Hepatic stellate cell (primary cell): ENCODE results near the gene ARSG.
A peak's percentile ranks its signal among the peaks of the same experiment; 100 is the strongest.
"Not testable (repeated sequence)": the region's sequence is repeated elsewhere in the genome, so short reads cannot be mapped to it uniquely, and the experiment has no call there.

Source experiments
- DNase-seq: peaks from one replicate; pipeline ENCODE4 v3.0.0; 2011; ENCODE audit warnings: low spot score

ARSG gene

DNA sequence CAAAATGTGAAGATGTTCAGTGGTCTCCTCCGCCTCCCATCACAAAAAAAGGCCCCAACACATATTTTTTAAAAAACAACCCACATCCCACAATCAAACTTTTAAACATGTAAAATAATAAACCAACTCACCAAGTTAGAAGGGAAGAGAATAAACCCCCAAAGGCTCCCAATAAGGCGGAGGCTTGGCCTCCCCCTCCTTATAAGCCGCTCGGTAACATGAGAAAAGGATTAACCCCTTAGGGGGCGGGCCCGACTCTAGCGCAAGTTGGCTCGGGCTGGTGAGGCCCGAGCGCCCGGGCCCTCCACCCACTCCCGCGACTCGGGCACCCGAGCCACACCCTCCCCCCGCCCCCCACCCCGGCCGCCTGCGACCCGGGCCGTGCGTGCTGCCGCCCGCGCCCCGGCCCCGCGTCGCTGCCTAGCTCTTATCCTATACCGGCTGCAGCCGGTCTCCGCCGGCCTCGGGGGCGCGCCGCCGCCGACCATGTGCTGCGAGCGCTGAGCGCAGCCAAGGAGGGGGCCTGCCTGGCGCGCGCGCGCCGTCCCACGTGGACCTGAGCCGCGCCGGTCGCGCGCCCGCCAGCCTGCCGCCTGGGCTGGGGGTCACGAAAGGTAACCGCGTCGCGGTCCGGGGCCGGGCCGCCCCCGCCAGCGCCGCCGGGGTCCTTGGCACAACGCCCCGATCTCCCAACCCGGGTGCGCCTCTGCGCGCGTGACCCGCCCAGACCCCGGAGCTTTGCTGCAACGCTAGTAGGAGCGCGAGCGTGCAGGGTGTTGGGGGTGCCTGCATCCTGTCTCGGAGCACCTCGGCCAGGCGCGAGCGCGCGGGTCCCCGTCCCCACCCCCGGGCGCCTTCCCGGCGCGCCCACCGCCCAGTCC is at the start of gene ARSG, which contains the start of gene SLC16A6:
Gene ARSG, plus strand, starts transcription at position 541 of the 881 bp plus-strand sequence. CDS start 15,999 bp downstream, outside the sequence.
Gene SLC16A6, minus strand, starts transcription at position 173 of the 881 bp plus-strand sequence. CDS start 12,807 bp downstream, outside the sequence.
- DNase-seq = peak; percentile 34

DNA sequence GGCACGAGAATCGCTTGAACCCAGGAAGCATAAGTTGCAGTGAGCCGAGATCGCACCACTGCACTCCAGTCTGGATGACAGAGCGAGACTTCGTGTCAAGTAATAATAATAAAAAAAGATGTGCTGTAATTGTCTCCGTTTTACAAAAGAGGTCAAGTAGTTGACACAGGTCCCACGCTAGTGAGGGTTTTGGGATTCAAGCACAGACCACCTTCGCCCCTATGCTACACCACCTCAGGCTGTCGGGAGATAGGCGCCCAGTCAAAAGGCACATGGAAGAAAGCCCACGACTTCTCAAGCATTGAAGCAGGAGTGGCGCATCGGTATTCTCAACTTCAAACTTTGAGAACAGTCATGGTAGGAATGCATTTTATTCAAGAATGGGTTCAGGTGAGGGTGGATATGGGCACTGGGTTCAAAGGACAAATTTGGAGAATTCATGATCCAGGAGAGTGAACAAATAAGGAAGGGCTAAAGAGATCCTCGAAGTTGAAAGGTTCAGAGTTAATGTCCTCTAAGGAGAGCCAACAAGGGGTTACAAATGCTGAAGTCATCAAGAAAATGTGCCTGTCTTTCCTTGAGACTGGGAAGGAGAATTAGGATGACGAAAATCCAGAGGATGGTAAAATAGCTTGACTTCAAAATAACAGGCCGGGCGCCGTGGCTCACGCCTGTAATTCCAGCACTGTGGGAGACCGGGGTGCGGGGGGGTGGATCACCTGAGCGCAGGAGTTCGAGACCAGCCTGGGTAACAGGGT is 44.8 kb upstream of the ARSG start:
- no peak for DNase-seq

DNA sequence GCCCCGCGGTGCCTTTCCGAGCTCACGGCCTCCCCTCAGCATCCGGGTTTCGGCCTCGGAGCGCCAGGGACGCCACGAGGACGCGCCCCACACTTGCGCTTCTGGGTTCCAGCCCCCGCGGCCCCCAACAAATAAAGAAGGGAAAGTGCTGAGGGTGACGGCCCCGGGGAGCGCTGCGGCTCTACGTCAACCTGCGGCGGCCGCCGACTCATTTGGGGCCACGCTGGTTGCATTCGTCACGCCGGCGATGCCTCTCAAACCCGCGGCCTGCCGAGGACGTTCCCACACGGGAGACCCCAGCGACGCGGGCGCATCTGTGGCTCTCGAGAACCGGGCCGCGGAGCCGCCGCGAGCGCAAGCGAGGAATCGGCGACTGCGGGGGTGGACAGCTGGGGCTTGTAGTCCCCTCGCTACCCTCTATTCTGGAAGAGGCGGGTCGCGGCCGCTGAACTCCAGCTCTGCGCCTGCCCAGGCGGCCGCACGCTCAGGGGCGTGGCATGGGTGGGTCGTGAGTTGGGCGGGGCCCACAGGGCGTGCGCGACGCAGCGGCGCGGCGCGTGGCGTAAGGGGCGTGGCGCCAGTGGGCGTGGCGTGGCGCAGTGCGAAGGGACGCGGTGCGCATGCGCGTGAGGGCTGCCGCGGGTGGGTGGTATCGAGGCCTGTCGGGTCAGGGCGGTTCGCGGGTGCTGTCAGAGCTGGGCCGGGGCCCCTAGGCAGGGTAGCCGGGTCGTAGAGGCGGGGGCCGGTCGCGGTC is 43.7 kb upstream of the ARSG start, which contains the start of gene AMZ2:
Gene AMZ2, plus strand, starts transcription at position 599 of the 754 bp plus-strand sequence. CDS start 2,145 bp downstream, outside the sequence.
- peak; percentile 89 for DNase-seq

DNA sequence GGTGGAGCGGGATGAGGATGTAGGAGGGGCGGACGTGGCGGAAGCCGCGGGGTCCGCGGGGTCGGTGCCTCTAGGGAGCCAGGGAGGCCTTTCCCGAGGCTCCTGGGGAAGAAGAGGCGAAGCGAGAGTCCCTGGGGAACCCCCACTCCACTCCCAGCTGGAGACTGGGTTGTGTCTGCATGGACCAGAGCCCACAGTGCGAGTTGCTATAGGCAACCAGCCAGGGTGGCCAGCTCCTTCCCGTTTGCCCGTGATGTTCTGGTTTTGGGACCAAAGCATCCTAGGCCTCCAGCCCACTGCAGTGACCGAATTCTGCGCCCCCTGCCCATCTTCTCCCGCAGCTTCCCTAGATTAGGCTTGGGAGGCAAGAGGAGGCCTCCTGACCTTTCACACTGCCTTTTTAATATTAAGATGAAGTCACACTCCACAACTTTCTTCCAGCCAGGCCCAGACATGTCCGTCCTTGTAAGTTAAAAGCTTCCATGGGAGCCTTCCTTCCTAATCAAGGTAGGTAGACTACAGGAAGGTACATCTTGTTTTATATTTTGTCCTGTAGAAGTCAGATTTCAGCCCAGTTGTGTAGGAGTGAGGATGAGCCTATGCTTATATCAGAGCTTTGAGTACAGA is 43.0 kb upstream of the ARSG start:
- peak; percentile 59 for DNase-seq

DNA sequence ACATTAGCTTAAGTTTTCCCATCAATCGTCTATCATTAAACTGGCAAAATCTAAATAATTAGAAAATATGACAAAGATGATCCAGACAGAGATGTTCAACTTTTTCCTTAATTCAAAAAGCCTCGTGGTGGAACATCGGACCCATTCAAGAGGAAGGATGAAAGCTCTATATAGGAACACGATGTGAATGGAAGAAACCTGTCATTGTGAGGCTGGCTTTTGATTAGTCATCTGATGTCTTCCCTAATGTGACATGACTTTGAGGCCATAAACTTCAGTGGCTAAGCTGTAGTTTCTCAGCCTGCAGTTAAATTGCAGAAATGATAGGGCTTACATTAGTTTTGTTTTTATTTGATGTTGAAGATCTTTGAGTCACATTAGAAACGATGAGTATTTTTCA is 42.4 kb upstream of the ARSG start:
- DNase-seq = no peak

DNA sequence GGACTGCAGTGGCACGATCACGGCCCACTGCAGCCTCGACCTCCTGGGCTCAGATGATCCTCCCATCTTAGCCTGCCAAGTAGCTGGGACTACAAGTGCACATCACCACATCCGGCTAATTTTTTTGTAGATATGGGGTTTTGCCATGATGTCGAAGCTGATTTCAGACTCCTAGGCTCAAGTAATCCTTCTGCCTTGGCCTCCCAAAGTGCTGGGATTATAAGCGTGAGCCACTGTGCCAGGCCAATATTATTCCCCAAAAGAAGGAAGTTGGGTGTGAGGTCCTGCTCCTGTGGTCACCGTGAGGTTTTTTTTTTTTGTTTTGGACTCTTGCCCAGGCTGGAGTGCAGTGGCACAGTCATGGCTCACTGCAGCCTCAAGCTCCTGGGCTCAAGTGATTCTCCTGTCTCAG is 41.9 kb upstream of the ARSG start:
- no peak for DNase-seq

DNA sequence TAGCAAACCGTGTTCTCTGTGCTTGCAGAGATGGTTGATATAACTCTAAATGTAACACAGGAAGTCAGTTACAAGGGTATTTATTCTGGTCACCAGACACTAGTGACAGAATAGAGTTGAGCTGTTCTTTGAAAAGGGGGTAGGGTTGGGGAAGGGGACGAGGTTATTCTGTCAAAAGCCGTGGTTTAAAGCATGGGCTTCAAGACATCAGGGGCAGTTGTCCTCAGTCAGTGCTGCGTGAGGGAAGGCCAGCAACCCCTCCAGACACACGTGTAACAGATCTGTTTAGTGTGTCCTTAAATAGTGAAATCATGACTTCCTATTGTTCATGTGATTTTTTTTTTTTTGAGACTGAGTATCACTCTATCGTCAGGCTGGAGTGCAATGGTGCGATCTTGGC is 37.9 kb upstream of the ARSG start:
- not testable (repeated sequence) for DNase-seq

DNA sequence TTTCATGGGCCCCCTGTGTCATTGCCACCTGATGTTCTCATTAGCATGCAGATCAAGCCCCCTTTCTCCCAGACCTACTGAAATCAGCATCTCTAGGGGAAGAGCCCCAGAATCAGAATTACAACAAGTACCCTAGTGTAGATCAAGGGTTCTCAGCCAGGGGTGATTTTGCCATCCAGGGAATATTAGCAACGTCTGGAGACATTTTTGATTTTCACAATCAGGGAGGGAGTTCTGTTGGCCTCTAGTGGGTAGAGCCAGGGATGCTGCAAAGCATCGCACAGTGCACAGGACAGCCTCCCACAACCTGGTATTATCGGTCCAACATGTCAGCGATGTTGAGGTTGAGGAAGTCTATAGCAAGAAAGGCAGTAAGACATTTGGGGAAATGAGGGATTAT is 36.1 kb upstream of the ARSG start:
- no peak for DNase-seq

DNA sequence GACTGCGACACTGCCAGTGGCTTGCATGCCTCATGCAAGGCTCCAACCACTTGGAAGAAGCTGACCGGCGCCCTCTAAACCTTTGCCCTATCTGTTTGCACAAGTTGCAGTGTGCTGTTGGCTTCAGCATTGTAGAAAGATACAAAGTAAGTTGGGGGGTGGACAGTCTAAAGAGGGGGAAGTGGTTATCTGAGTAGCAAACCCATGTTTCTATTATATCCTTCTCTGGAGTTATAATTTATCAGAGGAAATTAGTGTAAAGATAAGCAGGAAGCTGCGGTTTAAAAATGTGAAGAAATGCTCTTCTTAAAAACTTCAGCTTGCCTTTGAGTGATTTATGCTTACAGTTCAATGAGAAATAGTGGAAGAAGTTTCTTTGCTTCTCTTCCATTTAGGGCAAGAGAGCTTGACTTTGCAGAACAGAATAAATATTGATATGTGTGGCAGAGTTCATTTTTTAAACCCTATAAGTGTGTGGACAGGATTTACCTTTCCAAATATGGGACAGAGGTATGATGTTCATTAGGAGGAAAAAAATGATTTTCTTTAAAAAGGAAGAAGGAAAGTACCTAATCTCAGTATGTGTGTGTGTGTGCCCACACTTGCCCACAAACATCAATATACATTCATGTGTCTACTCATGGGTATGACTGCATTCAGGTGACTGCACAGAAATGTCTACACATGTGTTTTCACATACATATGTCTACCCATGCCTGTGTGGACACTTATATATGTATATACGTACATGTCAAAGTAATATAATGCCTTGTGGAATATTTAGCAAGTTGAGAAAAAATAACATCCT is 35.4 kb upstream of the ARSG start:
- DNase-seq = no peak

DNA sequence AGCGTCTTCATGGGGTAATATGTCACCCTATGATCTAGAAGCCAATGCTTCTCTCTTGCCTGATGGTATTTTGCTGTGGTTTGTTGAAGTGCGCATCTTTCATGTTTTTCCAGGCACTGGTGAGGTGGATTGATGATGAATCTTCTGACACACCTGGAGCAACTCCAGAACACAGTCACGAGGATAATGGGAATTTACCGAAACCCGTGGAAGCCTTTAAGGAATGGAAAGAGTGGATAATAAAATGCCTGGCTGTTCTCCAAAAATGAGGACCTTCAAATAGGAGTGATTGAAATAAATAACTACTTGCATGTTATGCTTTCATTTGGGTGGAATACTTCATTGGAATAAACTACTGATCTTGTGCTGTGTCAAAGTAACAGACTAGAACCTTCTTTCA is 34.6 kb upstream of the ARSG start:
- not testable (repeated sequence) for DNase-seq

DNA sequence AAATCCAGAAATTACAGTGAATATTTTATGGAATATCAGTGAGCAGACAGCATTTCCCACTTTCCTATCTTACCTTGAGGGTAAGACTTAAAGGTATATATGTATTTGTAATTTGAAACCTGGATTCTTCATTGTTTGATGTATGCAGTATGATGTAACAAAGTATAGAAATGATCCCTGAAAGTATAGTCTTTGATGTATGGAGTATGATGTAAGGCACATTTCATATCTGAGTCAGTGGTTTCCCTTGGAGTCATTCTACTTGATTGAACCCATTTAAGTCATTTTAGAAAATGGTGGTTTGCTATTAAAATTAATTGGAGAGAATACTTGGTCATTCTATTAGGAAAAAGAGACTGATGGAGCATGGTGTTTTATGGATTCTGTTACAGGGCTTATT is 33.4 kb upstream of the ARSG start:
- no peak for DNase-seq

DNA sequence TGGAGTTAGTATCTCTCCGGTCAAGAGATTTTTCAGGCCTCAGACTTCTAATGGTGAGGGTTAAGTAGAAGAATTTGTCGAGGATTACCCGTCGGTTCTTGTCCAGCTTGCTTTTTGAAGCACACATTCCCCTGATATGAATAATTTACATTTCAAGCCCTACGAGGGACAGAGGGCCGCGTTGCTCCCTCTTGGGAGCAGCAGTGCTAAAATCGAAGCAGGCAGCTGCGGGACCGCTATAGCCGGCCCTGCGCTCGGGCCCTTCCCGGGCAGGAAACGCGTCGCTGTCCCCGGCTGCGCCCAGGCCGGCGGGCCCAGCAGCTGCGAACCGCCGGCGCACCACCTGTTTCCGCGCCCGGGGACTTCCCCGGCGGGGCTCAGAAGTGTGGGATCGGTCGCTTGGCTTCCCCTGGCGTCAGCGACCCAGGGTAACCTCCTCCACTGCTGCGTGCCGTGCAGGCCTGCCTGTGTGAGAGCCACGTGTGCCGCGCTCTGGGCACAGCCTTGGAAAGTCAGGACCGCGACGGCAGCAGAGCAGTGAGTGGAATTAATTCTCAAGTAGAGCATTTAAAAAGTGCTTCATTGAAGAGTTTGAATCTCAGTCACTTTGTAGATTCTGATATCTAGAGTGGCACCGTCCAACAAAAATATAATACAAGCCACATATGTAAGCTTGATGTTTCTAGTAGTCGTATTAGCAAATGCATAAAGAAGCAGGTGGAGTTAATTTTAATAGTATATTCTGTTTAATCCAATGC is 32.2 kb upstream of the ARSG start:
- peak; percentile 31 for DNase-seq

DNA sequence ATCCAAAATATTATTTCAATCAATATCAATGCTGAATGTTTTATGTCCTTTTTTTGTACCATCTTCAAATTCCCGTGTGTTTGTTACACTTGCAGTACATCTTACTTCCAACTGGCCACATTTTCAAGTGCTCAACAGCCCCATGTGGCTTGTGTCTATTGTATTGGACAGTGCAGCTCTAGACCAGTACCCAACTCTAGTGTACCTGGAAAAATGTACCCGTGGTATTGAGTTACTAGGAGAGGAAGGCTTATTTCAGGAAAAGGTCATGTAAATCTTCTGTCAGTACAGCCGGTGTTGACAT is 31.7 kb upstream of the ARSG start:
- not testable (repeated sequence) for DNase-seq

DNA sequence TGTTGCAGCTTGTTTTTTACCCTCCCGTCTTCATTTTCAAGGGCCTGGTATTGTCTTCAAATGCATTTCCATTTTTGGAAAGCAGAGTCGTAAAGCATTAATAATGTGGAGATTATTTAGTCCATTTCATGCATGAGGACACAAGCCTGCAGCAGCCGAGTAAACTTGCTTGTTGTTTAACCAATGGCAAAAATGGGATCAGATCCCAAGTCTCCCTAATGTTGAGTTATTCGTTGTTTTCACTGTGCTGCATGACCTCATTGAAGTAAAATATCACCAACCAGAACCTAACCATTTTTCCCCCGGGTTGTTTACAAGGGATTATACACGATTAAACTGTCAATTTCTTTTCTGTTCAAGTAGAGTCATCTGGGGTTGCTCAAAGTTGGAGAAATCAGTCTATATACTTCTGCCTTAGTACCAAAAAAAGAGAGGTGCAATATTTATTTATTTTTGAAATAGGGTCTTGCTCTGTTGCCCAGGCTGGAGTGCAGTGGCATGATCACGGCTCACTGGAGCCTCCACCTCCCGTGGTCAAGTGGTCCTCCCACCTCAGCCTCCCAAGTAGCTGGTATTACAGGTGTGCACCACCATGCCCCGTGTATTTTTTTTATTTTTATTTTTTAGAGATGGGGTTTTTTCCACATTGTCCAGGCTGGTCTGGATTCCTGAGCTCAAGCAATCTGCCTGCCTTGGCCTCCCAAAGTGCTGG is 31.1 kb upstream of the ARSG start:
- no peak for DNase-seq

DNA sequence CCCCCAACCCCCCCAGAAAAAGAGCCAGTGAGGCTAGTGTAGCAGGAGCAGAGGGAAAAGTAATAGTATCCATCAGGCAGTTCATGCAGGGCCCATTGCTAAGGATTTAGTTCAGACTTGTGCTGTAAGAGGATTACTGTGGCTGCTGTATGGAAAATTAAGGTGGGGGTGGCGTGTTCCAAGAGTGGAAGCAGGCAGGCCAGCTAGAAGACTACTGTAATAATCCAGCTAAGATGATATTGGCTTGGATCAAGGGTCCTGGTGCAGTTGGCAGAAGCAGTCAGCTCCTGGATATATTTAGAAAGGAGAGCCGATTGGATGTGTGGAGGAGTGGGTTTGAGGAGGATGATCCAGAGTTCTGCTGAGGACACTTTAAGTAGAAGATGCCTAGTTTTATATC is 28.8 kb upstream of the ARSG start:
- DNase-seq = not testable (repeated sequence)

DNA sequence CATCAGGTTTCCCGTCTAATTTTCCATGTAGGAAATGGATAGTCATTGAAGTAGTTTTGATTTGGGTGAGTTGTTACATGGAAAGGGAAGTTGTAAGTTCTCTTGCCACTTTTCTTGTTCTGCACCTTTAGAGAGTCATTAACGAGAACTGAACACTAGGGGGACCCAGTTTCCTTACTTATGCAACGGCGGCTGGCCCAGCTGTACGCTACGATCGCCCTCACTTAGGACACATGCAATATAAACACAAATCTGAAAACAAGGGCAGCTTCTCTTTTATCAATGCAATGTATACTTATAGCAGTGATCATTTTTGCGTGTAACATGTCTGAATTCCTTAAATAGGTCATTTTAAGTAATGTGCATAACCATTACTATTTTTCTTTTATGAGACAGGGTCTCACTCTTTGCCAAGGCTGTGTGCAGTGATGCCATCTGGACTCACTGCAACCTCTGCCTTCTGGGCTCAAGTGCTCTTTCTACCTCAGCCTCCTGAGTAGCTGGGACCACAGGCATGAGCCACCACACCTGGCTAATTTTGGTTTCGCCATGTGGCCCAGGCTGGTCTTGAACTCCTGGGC is 28.1 kb upstream of the ARSG start:
- DNase-seq = peak; percentile 14

DNA sequence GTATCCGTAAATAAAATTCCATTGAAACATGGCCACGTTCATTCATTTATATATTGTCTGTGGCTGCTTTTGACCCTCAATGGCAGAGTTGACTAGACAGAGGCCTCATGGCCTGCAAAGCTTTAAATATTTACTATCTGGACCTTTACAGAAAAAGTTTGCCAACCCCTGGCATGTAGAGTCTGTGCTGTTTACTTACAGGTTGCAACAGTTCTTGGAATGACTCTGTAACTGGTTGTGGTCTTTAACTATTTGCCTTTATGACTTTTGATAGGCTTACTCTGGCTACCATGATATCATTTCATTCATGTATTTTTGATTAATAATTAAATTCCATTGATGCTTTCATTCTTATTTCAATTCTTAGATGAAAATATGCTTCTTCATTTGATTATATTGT is 25.5 kb upstream of the ARSG start:
- DNase-seq = not testable (repeated sequence)

DNA sequence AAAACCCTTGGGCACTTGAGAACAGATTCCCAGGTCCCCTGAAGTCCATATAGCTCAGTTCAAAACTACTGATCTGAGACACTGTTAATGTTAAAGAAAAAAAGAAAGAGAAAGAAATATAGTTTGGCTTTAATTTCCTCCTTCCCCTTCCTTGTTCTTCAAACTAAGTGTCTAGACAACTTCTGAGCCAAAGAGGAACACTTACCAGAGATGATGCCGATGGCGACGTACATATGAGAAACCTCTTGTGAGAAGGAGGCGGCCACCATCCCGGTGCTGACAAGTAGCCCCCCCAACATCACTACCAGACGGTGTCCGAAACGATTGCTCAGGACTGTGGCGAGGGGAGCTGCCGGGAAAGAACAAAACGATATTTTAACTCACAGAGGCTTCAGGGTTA is 17.6 kb upstream of the ARSG start:
- DNase-seq = no peak

DNA sequence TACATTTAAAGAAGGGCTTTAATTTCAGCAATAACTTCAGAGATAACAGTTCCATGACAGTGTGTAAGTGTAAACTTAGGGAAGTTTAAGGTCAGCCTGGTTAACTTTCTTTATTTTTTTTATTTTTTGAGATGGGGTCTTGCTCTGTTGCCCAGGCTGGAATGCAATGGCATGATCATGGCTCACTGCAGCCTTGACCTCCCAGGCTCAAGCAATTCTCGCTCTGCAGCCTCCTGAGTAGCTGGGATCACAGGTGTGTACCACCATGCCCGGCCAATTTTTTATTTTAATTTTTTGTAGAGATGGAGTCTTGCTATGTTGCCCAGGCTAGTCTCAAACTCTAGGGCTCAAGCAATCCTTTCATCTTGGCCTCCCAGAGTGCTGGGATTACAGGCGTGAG is 15.0 kb upstream of the ARSG start:
- not testable (repeated sequence) for DNase-seq
